ENCODE data around the gene SLC25A22.

DNA sequence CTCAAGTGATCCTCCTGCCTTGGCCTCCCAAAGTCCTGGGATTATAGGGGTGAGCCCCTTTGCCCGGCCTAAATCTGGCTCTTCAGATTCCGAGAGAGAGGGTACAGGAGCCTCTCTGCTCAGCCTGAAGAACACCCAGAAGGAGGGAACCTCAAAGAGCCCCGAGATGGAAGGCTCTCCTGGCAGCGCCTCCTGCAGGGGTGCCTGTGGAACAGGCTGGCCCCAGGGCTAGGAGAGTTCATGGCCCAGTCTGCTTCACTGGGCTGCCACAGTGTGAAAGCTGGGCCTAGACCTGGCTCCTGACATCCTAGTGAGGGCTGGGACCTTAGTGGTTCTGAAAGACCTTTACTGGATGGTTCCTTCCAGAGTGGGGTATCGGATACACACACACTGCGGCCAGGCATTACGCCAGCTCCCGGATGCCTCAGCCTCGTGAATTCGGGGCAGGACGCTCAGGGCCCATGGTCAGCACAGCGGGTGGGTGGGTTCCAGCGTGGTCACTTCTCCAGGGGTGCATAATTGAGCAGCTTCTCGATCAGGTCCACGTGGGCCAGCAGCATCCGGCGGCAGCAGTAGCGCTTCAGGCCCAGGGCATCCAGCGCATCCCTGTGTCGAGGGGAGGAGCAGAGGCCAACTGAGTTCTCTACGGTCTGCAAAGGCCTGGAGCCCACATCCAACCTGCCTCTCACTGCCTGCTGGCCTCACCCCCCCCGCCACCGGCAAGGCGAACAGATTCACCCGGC is 42.0 kb upstream of the SLC25A22 start:
- TF ChIP-seq, protein P1, sequence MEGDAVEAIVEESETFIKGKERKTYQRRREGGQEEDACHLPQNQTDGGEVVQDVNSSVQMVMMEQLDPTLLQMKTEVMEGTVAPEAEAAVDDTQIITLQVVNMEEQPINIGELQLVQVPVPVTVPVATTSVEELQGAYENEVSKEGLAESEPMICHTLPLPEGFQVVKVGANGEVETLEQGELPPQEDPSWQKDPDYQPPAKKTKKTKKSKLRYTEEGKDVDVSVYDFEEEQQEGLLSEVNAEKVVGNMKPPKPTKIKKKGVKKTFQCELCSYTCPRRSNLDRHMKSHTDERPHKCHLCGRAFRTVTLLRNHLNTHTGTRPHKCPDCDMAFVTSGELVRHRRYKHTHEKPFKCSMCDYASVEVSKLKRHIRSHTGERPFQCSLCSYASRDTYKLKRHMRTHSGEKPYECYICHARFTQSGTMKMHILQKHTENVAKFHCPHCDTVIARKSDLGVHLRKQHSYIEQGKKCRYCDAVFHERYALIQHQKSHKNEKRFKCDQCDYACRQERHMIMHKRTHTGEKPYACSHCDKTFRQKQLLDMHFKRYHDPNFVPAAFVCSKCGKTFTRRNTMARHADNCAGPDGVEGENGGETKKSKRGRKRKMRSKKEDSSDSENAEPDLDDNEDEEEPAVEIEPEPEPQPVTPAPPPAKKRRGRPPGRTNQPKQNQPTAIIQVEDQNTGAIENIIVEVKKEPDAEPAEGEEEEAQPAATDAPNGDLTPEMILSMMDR (IDR thresholded peaks at IDR 0.05; ENCODE audit: low read depth, low read length), result peak; percentile 21
- TF ChIP-seq EZH2phosphoT487 (IDR thresholded peaks at IDR 0.05; ENCODE audit: low read depth), result no peak

All from OCI-LY3 (cell line).